ENCODE data around the gene PDE4D. TPM values are rescaled to one million over a fixed set of nuclear protein-coding genes. Genes with fewer than 3 reads are reported as not detected.

The PDE4D gene
- total RNA-seq, 1 experiment from 2014 or later, result 2.1 TPM

DNA sequence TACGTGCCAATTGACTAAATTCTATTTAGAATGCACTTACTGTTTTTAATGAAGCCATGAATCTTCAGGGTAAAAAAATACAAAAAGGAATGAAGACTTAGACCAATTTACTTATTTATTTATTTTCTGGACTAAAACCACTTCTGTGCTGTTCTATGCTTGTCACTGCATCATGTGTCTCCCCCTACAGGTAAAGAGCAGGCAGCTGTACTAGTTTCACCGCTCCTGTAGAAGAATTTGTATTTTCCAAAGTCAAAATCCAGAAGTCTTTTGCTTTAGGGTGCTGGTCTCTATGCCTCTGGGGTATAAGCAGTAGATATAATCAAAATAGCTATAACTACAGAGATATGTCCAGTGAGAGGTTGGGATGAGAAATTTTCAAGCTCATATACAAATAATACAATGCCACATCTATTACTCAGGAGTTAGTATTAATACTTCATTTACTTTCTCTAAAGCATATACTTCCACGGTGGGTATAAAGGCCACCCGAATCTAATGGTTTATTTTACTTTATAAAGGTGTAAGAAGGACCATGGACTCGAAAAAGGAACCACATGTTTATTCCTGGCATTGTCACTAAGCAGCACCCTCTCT lies 719.2 kb downstream of the PDE4D start:
- WGBS (ENCODE audit: extremely low coverage, insufficient read length, low lambda C conversion rate), result no CpG with 5 or more reads among the region's 5 CpGs
- Histone ChIP-seq H3K23ac (ENCODE audit: insufficient read length, low read depth, low read length) (no peak overlapping the region), H2BK12ac (ENCODE audit: insufficient read length, low read depth, low read length) (no peak overlapping the region)

More for the DNA sequence above, 719.2 kb downstream of the PDE4D start:
- no peak for DNase-seq
- Histone ChIP-seq H2BK5ac (ENCODE audit: insufficient read length, low read length) (no peak overlapping the region), H2BK15ac (ENCODE audit: low read depth, low read length) (no peak overlapping the region), H3K4me2 (ENCODE audit: insufficient read depth, insufficient read length, low read length) (no peak overlapping the region), H4K91ac (ENCODE audit: insufficient read length, low read depth, low read length) (no peak overlapping the region), H3K23me2 (ENCODE audit: insufficient read length, low read depth, low read length, poor library complexity, severe bottlenecking) (no peaks in the 10 kb centered on the region), H4K5ac (ENCODE audit: insufficient read length, low read depth, low read length) (no peak overlapping the region), H2AK5ac (ENCODE audit: insufficient read length, low read length) (no peak overlapping the region), H3K79me2 (ENCODE audit: insufficient read depth, low read length) (no peaks in the 10 kb centered on the region), H4K8ac (replicated peaks; ENCODE audit: insufficient read length, low read depth, low read length) (no peak overlapping the region), H2BK120ac (ENCODE audit: low read depth, low read length, poor library complexity, severe bottlenecking) (no peak overlapping the region), H3K18ac (ENCODE audit: insufficient read length, low read depth, low read length) (no peak overlapping the region), H3K9me3 (ENCODE audit: control insufficient read depth, low read depth, low read length) (no peaks in the 10 kb centered on the region), H4K20me1 (ENCODE audit: control insufficient read depth, insufficient read depth, insufficient read length) (no peaks in the 10 kb centered on the region), H3K27ac (ENCODE audit: insufficient read length, low read depth, low read length) (no peak overlapping the region), H3K79me1 (ENCODE audit: insufficient read depth, low read depth, low read length, poor library complexity, severe bottlenecking) (no peaks in the 10 kb centered on the region), H3K27me3 (ENCODE audit: insufficient read depth, low read length) (no peaks in the 10 kb centered on the region), H3K14ac (ENCODE audit: insufficient read depth, low read length) (no peak overlapping the region), H3K56ac (ENCODE audit: insufficient read length, low read depth, low read length) (no peak overlapping the region), H3K4ac (ENCODE audit: low read depth, low read length) (no peak overlapping the region), H3T11ph (ENCODE audit: low read length) (no peak overlapping the region), H3K4me1 (ENCODE audit: insufficient read depth, low read length) (no peaks in the 10 kb centered on the region), H2AFZ (ENCODE audit: low read length) (no peak overlapping the region), H2BK20ac (ENCODE audit: low read depth, low read length, poor library complexity, severe bottlenecking) (no peak overlapping the region), H3K9ac (ENCODE audit: extremely low read depth, insufficient read length, low read length) (no peak overlapping the region)
- no peaks in the 10 kb centered on the region for H3K36me3 Mint-ChIP-seq (ENCODE audit: insufficient read depth in 1 of 3, low read depth in 3 of 3)
- H3K4me3 Mint-ChIP-seq, result no peak overlapping the region
- no peaks in the 10 kb centered on the region for H3K27me3 Mint-ChIP-seq (ENCODE audit: low read depth)
- no peak overlapping the region for H3K27ac Mint-ChIP-seq
- H3K4me1 Mint-ChIP-seq, result no peaks in the 10 kb centered on the region
- no peaks in the 10 kb centered on the region for H3K9me3 Mint-ChIP-seq
- TF ChIP-seq, protein P1, sequence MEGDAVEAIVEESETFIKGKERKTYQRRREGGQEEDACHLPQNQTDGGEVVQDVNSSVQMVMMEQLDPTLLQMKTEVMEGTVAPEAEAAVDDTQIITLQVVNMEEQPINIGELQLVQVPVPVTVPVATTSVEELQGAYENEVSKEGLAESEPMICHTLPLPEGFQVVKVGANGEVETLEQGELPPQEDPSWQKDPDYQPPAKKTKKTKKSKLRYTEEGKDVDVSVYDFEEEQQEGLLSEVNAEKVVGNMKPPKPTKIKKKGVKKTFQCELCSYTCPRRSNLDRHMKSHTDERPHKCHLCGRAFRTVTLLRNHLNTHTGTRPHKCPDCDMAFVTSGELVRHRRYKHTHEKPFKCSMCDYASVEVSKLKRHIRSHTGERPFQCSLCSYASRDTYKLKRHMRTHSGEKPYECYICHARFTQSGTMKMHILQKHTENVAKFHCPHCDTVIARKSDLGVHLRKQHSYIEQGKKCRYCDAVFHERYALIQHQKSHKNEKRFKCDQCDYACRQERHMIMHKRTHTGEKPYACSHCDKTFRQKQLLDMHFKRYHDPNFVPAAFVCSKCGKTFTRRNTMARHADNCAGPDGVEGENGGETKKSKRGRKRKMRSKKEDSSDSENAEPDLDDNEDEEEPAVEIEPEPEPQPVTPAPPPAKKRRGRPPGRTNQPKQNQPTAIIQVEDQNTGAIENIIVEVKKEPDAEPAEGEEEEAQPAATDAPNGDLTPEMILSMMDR (conservative IDR thresholded peaks at IDR 0.05), result peak; percentile 88
